ENCODE measurements around the gene CAV2. TPM values are rescaled to one million over a fixed set of nuclear protein-coding genes. Genes with fewer than 3 reads are reported as not detected.

The CAV2 gene
- total and polyA plus RNA-seq, 2 of the 13 experiments (the other 11 are each of a cell fraction or from before 2014, with no cell fraction given) = 0.09 to 0.18 TPM

DNA sequence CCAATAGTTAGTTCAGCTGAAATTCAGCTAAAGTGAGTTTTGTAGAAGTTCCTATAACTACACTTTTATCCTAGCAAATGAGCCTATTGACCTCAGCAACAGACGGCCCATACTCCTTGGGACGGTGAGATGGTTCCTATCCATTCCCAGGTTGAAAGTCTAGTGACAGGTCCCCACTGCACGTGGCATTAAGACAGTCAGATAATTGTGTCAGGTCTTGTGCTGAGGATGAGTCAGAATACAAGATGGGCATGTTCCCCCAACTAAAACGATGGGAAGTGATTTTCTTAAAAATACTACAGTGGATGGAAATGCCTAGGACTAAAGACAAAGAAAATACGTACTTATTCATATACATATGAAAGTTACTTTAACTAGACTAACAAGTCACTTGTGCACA, 27.4 kb downstream of the CAV2 start:
- Histone ChIP-seq H3K9ac (ENCODE audit: insufficient read depth, low read depth, low read length) (no peak overlapping the region), H3K36me3 (replicated peaks in 1 of 2; ENCODE audit: control insufficient read depth in 1 of 2, insufficient read depth in 2 of 2, low read length in 2 of 2) (no peaks in the 10 kb centered on the region), H3K27ac (ENCODE audit: extremely low read length, insufficient read depth, low read length) (no peak overlapping the region), H3K9me3 (ENCODE audit: low read length) (no peaks in the 10 kb centered on the region), H3K79me2 (ENCODE audit: insufficient read depth, low read length) (no peaks in the 10 kb centered on the region), H3K27me3 (ENCODE audit: control insufficient read depth in 1 of 2, insufficient read depth in 2 of 2, low read length in 2 of 2) (peaks cover 9 to 44% of the 10 kb centered on the region in 2 experiments), H3K4me1 (ENCODE audit: insufficient read depth, low read length) (peaks cover 21% of the 10 kb centered on the region), H3K4me3 (replicated peaks in 1 of 3; ENCODE audit: insufficient read depth in 1 of 3, low read depth in 2 of 3, low read length in 3 of 3) (no peak overlapping the region), H3K4me2 (ENCODE audit: low read depth, low read length) (peak overlapping the region; percentile 93), H4K20me1 (ENCODE audit: insufficient read depth, low read length) (no peaks in the 10 kb centered on the region), H2AFZ (ENCODE audit: low read length) (no peak overlapping the region)
- ATAC-seq (no peak), FAIRE-seq (no peak), DNase-seq (ENCODE audit: low spot score) (no peak)
- intact Hi-C loops (cut with micrococcal nuclease; ENCODE audit: unreplicated experiment) (loop anchor here (1.0 to 10.0 kb wide), 4 partner anchors 269 to 390 kb away; no protein-coding TSS in a partner anchor), in situ Hi-C loops (cut with HindIII; ENCODE audit: extremely low pct_ligation_motif_present, low pct_unique_long_range_greater_than_20kb) (loop anchor here (5.0 to 10.0 kb wide), 2 partner anchors 270 to 352 kb away; no protein-coding TSS in a partner anchor)
- TF ChIP-seq ARHGAP35 (CRISPR knock-in tag; IDR thresholded peaks at IDR 0.05; ENCODE audit: borderline replicate concordance) (no peak), KLF6 (CRISPR knock-in tag; IDR thresholded peaks at IDR 0.05) (no peak), ZNF891 (CRISPR knock-in tag; IDR thresholded peaks at IDR 0.05) (no peak), KLF13 (CRISPR knock-in tag; IDR thresholded peaks at IDR 0.05) (no peak), CBX2 (IDR thresholded peaks at IDR 0.05; ENCODE audit: low read depth, low read length) (no peak), CBX2 (CRISPR knock-in tag; IDR thresholded peaks at IDR 0.05; ENCODE audit: low read depth) (no peak), ZNF350 (CRISPR knock-in tag; IDR thresholded peaks at IDR 0.05; ENCODE audit: borderline replicate concordance, low read depth) (no peak), ZC3H4 (CRISPR knock-in tag; IDR thresholded peaks at IDR 0.05; ENCODE audit: borderline replicate concordance) (no peak), BORCS8-MEF2B (CRISPR knock-in tag; IDR thresholded peaks at IDR 0.05) (no peak)
- TF ChIP-seq, protein P1, sequence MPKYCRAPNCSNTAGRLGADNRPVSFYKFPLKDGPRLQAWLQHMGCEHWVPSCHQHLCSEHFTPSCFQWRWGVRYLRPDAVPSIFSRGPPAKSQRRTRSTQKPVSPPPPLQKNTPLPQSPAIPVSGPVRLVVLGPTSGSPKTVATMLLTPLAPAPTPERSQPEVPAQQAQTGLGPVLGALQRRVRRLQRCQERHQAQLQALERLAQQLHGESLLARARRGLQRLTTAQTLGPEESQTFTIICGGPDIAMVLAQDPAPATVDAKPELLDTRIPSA (CRISPR knock-in tag; IDR thresholded peaks at IDR 0.05; ENCODE audit: borderline replicate concordance) = no peak
- CTCF ChIA-PET (ENCODE audit: low intra/inter-chr PET ratio, low total read pairs) = interaction anchor here (1.5 to 2.1 kb wide), 2 partner anchors 268 to 354 kb away, joined by 8 to 17 read pairs; no protein-coding TSS in a partner anchor
- 56% methylated on average over 5 of the region's 5 CpGs for WGBS (ENCODE audit: low lambda C conversion rate)
- BruUV-seq (replicated peaks) = no TSS peak
- POLR2A ChIA-PET = no interaction called here

Data from HepG2 (cell line).